Loucy (cell line): ENCODE data around the gene STRN4.

ENCODE experiments used
- H2AFZ ChIP-seq: fragments of 200-600 bp; sonication (generic); 2 replicates; pipeline ENCODE4 v1.6.0; 2016; ENCODE audit warnings: antibody characterized with exemption, mild to moderate bottlenecking, low read length, moderate library complexity
- H3F3A ChIP-seq: fragments of 200-600 bp; 2 replicates; pipeline ENCODE4 v1.6.0; 2016; ENCODE audit warnings: antibody characterized with exemption, low read depth, mild to moderate bottlenecking
- H3K27me3 ChIP-seq: fragments of 200-600 bp; sonication (generic); 2 replicates; pipeline ENCODE4 v1.6.1; 2014; ENCODE audit warnings: low read length, mild to moderate bottlenecking; ENCODE audit not compliant: insufficient read depth, poor library complexity, severe bottlenecking
- H3K36me3 ChIP-seq: fragments of 200-600 bp; sonication (generic); 2 replicates; pipeline ENCODE4 v1.6.1; 2016; ENCODE audit warnings: low read length; ENCODE audit not compliant: insufficient read depth
- H3K4me1 ChIP-seq: fragments of 200-600 bp; sonication (generic); 2 replicates; pipeline ENCODE4 v1.5.1; 2014; ENCODE audit warnings: low read length, mild to moderate bottlenecking; ENCODE audit not compliant: insufficient read depth, poor library complexity, severe bottlenecking
- H3K4me2 ChIP-seq: fragments of 200-600 bp; sonication (generic); 2 replicates; pipeline ENCODE4 v1.6.0; 2014; ENCODE audit warnings: antibody characterized with exemption, low read length, low read depth, mild to moderate bottlenecking; ENCODE audit not compliant: poor library complexity, severe bottlenecking
- H3K4me3 ChIP-seq: fragments of 200-600 bp; sonication (generic); 2 replicates; pipeline ENCODE4 v1.5.1; 2014; ENCODE audit warnings: low read length, mild to moderate bottlenecking, mixed read lengths; ENCODE audit not compliant: poor library complexity, severe bottlenecking
- H3K79me2 ChIP-seq: fragments of 200-600 bp; sonication (generic); 2 replicates; pipeline ENCODE4 v1.6.1; 2014; ENCODE audit warnings: low read length; ENCODE audit not compliant: insufficient read depth
- H3K9ac ChIP-seq: fragments of 200-600 bp; sonication (generic); 2 replicates; pipeline ENCODE4 v1.6.0; 2014; ENCODE audit warnings: mild to moderate bottlenecking, low read depth, low read length, moderate library complexity; ENCODE audit not compliant: poor library complexity, severe bottlenecking
- H3K9me2 ChIP-seq: fragments of 200-600 bp; sonication (generic); replicated peaks from 2 replicates; pipeline ENCODE4 v1.6.1; 2016; ENCODE audit warnings: low read depth, low read length, mixed read lengths
- H3K9me3 ChIP-seq: fragments of 200-600 bp; sonication (generic); 2 replicates; pipeline ENCODE4 v1.6.1; 2014; ENCODE audit warnings: mild to moderate bottlenecking, antibody characterized with exemption, low read length, low read depth; ENCODE audit not compliant: insufficient read depth
- H4K20me1 ChIP-seq: fragments of 200-600 bp; sonication (generic); 2 replicates; pipeline ENCODE4 v1.6.0; 2014; ENCODE audit warnings: antibody characterized with exemption, low read length, mild to moderate bottlenecking; ENCODE audit not compliant: insufficient read depth, poor library complexity, severe bottlenecking
- EZH2phosphoT487 ChIP-seq: fragments of 200-600 bp; IDR thresholded peaks from 2 replicates; pipeline ENCODE4 v1.6.1; 2018; ENCODE audit warnings: antibody characterized with exemption, mild to moderate bottlenecking, moderate library complexity, borderline replicate concordance
- TF ChIP-seq, protein P1 (sequence below): fragments of 200-600 bp; sonication (generic); conservative IDR thresholded peaks from 2 replicates; pipeline ENCODE4 v1.5.1; 2014; ENCODE audit warnings: mild to moderate bottlenecking, antibody characterized with exemption, low read length

The STRN4 gene

GRCh38 chr19:46710687-46711086 lies 35.6 kb downstream of the STRN4 start:
- peaks cover 18% of the 10 kb centered on the region for H3K4me1 ChIP-seq
- no peaks in the 10 kb centered on the region for H3K9me2 ChIP-seq
- H3K36me3 ChIP-seq, result peaks cover 29% of the 10 kb centered on the region; the same call in 1 of the 2 replicates
- H3K4me2 ChIP-seq, result no peak overlapping the region
- H4K20me1 ChIP-seq, result peaks cover 30% of the 10 kb centered on the region
- peaks cover 4% of the 10 kb centered on the region; the same call in 1 of the 2 replicates for H3F3A ChIP-seq
- H3K9ac ChIP-seq, result no peak overlapping the region
- no peaks in the 10 kb centered on the region for H3K27me3 ChIP-seq
- no peak overlapping the region for H2AFZ ChIP-seq
- H3K9me3 ChIP-seq, result no peaks in the 10 kb centered on the region
- TF ChIP-seq, protein P1, sequence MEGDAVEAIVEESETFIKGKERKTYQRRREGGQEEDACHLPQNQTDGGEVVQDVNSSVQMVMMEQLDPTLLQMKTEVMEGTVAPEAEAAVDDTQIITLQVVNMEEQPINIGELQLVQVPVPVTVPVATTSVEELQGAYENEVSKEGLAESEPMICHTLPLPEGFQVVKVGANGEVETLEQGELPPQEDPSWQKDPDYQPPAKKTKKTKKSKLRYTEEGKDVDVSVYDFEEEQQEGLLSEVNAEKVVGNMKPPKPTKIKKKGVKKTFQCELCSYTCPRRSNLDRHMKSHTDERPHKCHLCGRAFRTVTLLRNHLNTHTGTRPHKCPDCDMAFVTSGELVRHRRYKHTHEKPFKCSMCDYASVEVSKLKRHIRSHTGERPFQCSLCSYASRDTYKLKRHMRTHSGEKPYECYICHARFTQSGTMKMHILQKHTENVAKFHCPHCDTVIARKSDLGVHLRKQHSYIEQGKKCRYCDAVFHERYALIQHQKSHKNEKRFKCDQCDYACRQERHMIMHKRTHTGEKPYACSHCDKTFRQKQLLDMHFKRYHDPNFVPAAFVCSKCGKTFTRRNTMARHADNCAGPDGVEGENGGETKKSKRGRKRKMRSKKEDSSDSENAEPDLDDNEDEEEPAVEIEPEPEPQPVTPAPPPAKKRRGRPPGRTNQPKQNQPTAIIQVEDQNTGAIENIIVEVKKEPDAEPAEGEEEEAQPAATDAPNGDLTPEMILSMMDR, result no peak
- TF ChIP-seq EZH2phosphoT487, result no peak
- H3K4me3 ChIP-seq, result no peak overlapping the region
- H3K79me2 ChIP-seq, result peaks cover 45% of the 10 kb centered on the region

GRCh38 chr19:46704379-46705076 lies 41.7 kb downstream of the STRN4 start:
- Histone ChIP-seq H3K9me3 (no peaks in the 10 kb centered on the region), H3K9me2 (no peaks in the 10 kb centered on the region), H3K9ac (no peak overlapping the region), H2AFZ (no peak overlapping the region), H3K4me2 (no peak overlapping the region), H3K36me3 (peaks cover 59% of the 10 kb centered on the region; the same call in 1 of the 2 replicates), H3K4me1 (no peaks in the 10 kb centered on the region), H3K4me3 (no peak overlapping the region), H3K79me2 (peaks cover 7% of the 10 kb centered on the region; the same call in 1 of the 2 replicates), H3F3A (no peaks in the 10 kb centered on the region), H4K20me1 (peaks cover 12% of the 10 kb centered on the region), H3K27me3 (no peaks in the 10 kb centered on the region)
- TF ChIP-seq, protein P1, result peak; percentile 87
- no peak for TF ChIP-seq EZH2phosphoT487

- Histone ChIP-seq H3K27me3 (no peaks in the 10 kb centered on the region), H3K9me2 (no peaks in the 10 kb centered on the region), H3K4me1 (no peaks in the 10 kb centered on the region), H3K36me3 (peaks cover 82% of the 10 kb centered on the region), H3F3A (no peaks in the 10 kb centered on the region), H3K4me2 (no peak overlapping the region), H3K4me3 (no peak overlapping the region), H3K9ac (no peak overlapping the region), H3K9me3 (no peaks in the 10 kb centered on the region), H2AFZ (no peak overlapping the region), H4K20me1 (peaks cover 23% of the 10 kb centered on the region), H3K79me2 (peaks cover 7% of the 10 kb centered on the region; the same call in 1 of the 2 replicates)
- TF ChIP-seq EZH2phosphoT487, result no peak
- TF ChIP-seq, protein P1, result no peak
Observed at GRCh38 chr19:46700704-46701103, 45.5 kb downstream of the STRN4 start.
